ENCODE data around the gene ALDH1A3.

The ALDH1A3 gene

DNA sequence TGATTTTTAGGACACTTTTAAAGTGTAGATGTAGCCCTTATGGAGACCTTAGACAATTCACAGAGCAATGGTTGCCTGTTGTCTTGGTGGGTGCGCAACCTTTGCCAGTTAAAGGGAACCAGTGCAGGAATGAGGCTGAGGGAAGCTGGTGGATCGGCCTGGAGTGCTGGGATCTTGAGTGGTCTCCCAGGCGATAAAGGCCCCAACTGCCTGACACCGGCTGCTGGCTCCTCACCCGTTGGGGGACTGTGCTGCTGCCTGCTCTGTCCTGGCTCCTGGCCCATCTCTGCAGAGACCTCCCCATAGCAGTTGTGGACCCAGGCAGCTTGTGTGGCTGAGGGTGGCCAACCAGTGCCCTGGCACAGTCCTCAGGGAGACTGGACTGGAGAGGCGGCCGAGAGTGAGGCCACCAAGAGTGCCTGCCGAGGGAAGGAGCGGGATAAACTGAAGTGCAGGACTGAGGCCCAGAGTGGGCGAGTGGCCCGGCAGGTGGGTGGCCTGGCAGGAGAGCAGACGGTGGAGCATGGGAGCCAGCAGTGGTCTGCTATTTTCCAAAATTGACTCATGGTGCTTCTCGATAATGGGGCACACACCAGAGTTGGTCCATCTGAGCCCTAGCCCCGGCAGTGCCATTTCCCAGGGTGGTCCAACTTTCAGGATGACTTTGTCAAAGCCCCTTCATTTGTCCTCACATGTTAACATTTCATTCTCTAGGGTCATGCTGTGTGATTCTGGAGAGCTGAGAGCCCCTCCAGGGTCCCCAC is 2.1 kb downstream of the ALDH1A3 start:
- TF ChIP-seq, protein P1, sequence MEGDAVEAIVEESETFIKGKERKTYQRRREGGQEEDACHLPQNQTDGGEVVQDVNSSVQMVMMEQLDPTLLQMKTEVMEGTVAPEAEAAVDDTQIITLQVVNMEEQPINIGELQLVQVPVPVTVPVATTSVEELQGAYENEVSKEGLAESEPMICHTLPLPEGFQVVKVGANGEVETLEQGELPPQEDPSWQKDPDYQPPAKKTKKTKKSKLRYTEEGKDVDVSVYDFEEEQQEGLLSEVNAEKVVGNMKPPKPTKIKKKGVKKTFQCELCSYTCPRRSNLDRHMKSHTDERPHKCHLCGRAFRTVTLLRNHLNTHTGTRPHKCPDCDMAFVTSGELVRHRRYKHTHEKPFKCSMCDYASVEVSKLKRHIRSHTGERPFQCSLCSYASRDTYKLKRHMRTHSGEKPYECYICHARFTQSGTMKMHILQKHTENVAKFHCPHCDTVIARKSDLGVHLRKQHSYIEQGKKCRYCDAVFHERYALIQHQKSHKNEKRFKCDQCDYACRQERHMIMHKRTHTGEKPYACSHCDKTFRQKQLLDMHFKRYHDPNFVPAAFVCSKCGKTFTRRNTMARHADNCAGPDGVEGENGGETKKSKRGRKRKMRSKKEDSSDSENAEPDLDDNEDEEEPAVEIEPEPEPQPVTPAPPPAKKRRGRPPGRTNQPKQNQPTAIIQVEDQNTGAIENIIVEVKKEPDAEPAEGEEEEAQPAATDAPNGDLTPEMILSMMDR (conservative IDR thresholded peaks at IDR 0.05; ENCODE audit: low read depth, low read length) = no peak
- H3K4me3 ChIP-seq (ENCODE audit: low read depth, low read length) = no peak overlapping the region
- no peak for DNase-seq (ENCODE audit: low read depth)

DNA sequence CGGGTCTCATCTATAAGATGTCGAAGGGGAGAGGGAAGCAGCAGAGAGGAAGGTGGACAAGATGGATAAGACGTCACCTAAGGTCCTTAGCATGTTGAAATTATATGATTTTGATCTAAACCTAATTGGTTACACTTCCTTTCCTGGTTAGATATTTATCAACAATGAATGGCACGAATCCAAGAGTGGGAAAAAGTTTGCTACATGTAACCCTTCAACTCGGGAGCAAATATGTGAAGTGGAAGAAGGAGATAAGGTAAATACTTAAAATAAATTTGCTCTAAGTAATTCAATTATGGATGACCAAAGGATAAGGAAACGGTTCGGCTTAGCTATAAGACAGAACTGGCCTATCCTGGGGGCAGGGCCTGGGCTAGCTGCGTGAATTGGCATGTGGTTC is 5.5 kb downstream of the ALDH1A3 start:
- TF ChIP-seq, protein P1 (conservative IDR thresholded peaks at IDR 0.05; ENCODE audit: low read depth, low read length) = no peak
- H3K4me3 ChIP-seq (ENCODE audit: low read depth, low read length) = no peak overlapping the region
- DNase-seq (ENCODE audit: low read depth) = no peak

DNA sequence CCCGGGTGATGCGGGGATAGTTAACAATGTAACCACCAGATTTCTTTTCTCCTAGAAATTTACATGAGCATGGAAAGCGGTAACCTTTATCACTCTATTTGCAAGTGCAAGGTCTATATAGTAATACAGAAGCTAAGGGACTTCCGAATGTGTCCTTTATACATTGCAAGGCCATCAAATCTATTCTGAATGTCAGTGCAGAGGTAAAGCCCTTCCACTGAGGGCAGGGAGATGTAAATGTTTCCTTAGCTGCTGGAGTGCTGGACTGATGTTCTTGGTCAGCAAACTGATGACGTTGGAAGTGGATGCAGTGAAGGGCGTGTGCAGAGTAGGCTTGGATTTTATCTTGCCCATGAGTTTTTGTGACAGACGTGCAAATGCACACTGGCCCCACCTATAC is 6.2 kb downstream of the ALDH1A3 start:
- TF ChIP-seq, protein P1 (conservative IDR thresholded peaks at IDR 0.05; ENCODE audit: low read depth, low read length) = no peak
- DNase-seq (ENCODE audit: low read depth) = no peak
- no peak overlapping the region for H3K4me3 ChIP-seq (ENCODE audit: low read depth, low read length)

DNA sequence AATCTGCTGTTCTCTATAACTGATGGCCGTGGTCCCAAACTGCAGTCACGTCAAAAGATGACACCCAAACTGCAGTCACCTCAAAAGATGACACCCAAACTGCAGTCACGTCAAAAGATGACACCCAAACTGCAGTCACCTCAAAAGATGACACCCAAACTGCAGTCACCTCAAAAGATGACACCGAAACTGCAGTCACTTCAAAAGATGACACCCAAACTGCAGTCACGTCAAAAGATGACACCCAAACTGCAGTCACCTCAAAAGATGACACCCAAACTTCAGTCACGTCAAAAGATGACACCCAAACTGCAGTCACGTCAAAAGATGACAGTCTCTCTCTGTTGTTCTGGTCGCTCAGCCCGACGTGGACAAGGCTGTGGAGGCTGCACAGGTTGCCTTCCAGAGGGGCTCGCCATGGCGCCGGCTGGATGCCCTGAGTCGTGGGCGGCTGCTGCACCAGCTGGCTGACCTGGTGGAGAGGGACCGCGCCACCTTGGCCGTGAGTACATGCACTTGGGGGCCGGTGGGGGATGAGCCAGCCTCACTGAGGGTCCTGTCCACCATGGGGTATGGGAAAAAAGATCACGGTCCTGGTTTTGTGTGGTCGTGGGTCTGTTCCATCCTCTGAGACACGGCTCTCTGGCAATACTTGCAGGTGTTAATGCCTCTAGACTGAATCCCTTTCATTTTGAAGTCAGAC is 7.7 kb downstream of the ALDH1A3 start:
- TF ChIP-seq, protein P1 (conservative IDR thresholded peaks at IDR 0.05; ENCODE audit: low read depth, low read length) = no peak
- no peak for DNase-seq (ENCODE audit: low read depth)
- no peak overlapping the region for H3K4me3 ChIP-seq (ENCODE audit: low read depth, low read length)

DNA sequence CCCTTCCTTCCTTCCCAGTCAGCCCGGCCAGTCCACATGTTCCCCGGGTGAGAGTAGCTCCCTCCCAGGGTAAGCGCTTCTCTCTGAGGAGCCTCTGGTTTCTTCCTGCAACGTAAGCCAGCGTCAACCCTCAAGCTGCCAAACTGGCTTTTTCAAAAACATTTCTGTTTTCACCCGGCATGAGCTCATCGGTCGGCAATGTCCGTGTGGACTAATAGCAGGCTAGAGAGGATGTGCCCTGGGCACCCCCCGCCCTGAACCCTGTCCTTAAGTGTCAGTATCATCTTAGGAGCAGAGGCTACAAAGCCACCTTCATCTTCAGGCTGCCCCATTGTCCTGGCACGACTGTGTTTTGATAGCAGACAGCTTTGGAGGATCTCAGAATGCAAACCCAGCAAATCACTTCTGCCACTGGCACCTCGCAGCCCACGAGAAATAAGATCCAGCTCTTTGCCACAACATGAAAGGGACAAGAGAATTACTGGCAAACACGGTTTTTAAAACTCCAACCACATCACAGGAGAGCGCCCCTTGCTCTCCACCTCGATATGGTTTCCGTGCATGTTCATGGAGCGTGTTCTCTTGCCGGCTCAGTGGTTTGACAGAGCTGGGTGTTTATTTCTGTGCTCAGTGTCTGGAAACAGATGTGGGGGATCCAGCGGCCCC is 9.9 kb downstream of the ALDH1A3 start:
- peak overlapping the region; percentile 17 for H3K4me3 ChIP-seq (ENCODE audit: low read depth, low read length)
- peak; percentile 85 for DNase-seq (ENCODE audit: low read depth)

DNA sequence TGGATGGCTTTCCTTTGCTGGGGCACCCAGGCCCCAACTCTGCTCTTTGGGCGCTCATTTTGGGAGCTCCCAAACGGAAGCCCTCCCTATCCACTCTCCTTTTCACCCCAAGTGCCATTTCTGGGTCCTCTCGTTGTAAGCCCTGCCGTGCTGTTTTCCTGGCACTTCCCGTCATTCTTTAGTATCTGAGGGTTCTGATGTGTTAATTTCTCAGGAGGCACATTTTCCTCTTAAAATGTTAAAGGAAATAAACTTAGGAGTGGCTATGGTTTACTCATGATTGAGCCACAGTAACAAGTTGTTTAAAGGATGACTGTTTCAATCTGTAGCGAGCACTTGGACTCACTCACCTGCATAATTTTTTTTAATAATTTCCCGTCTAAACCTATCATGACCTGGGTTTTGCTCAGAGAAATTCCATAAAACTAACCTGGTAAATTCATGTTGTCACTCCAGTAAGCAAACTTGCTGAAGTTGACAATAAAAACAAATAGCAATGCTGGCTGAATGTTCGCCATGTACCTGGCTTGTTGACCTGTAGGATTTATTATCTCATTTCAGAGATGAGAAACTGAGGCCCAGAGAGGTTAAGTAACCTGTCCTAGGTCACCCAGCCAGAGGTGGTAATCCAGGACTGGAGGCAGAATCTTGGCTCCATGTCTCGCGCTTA is 10.6 kb downstream of the ALDH1A3 start:
- no peak for DNase-seq (ENCODE audit: low read depth)
- TF ChIP-seq, protein P1 (conservative IDR thresholded peaks at IDR 0.05; ENCODE audit: low read depth, low read length) = no peak

More for the DNA sequence above, 9.9 kb downstream of the ALDH1A3 start:
- TF ChIP-seq, protein P1 (conservative IDR thresholded peaks at IDR 0.05; ENCODE audit: low read depth, low read length) = no peak

More for the DNA sequence above, 10.6 kb downstream of the ALDH1A3 start:
- no peak overlapping the region for H3K4me3 ChIP-seq (ENCODE audit: low read depth, low read length)

Data from choroid plexus epithelial cell (primary cell).